Lung microvascular endothelial cell (primary cell): ENCODE data around the gene EXOC7. TPM values are rescaled to one million over a fixed set of nuclear protein-coding genes. Genes with fewer than 3 reads are reported as not detected.
"Not testable (repeated sequence)": the region's sequence is repeated elsewhere in the genome, so short reads cannot be mapped to it uniquely, and the experiment has no call there.

Experiments
- DNase-seq, 2 donors: peaks; one replicate each; pipeline versions ENCODE4 v3.0.0 to v3.0.0-alpha.2; 2010; ENCODE audit warnings: low read depth in 2 of 2
- total RNA-seq: library from RNA; depleted of rRNA; stranded (reverse); fragments of >200 nt; gene quantifications from 2 replicates; pipeline ENCODE4 v1.2.1, GENCODE V29; 2014

EXOC7 gene
- total RNA-seq, 1 donor from 2014 or later = 74.0 TPM

DNA sequence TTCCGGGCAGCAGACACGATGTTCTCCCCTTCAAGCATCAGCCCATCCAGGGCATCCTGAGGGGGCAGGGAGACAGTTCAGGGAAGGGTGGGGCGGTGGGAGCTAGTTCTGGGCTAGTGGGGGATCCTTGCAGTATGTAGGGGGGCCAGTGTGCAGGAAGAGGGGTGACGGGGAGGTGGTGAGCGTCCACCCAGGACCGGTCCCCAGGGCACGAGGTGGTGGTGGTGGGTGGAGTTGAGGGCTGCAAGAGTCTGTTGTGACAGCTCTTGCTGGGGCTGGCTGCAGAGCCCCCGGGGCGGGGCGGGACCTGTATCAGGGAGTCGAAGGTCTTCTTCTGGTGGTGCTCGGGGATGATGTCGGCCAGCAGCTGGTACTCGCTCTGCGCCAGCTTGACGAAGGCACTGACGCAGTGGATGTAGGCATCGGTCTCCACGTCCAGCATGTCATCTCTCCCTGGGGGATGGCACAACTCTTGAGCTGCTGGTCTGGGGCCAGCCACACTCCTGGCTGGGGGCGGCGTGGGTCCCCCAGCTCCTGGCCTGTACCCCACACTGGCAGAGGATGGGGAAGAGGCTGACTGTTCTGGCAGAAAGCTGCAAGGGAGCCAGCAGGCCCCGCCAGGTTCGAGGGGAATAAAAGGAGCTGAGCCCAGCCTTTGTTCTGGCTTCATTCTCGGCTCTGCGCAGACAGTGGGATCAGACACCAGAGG is 14.6 kb downstream of the EXOC7 start:
- no peak for DNase-seq

GRCh38 chr17:76088041-76088867 is 15.3 kb downstream of the EXOC7 start:
- no peak for DNase-seq

- no peak for DNase-seq
These were observed 16.1 kb downstream of the EXOC7 start for GRCh38 chr17:76087531-76087930.

DNA sequence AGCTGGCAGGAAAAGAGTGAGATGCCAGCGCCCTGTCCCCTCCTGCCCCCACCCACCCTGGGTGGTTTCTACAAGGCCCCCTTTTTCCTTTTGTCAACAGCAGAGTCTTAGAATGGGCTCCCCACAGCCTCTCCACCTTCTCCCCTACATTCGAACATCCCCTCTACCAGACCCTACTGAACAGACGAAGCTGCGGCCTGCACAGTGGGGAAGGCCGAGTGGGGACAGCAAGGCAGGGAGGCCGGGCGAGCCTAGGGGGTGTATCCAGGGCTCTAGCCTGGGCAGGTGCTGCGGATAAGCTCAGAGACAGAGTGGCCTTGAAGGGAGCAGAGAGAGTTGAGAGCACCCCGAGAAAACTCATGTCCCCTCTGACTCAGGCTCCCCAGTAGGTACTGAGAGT is 17.2 kb downstream of the EXOC7 start:
- no peak for DNase-seq

DNA sequence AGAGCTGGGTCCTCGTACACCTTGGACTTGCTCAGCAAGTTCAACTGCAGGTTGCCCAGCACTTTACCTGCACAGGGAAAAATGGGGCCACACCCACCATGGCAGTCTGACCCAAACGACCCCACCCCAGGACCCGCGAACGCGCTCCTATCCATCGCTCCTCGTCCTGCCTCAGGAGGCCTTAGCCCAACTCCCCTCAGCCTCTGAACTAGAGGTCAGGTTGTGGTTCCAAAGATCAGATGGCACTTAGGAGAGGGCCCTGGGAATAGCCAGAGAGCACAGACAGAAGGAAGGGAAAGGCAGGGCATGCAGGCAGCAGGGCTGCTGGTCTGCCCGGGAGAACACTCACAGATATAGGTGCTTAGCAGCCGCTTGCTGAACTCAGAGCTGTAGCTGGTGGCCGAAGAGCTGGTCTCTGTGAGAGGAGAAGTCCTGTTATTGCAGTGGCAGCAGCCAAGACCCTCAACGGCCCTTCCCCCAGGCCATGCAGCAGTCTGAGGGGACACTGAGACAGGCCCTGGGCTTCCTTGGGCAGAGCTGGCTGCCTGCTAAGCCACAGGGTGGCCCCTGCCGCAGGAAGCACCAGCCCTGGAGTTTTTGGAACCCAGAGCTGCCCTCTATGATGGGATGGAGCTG is 17.7 kb downstream of the EXOC7 start:
- DNase-seq = no peak

GRCh38 chr17:76085066-76085730 is 18.4 kb downstream of the EXOC7 start:
- no peak for DNase-seq

GRCh38 chr17:76083536-76084182 is 19.9 kb downstream of the EXOC7 start:
- DNase-seq = no peak

GRCh38 chr17:76082326-76083251 is 21.0 kb downstream of the EXOC7 start:
- no peak for DNase-seq

GRCh38 chr17:76081295-76082210 is 22.0 kb downstream of the EXOC7 start:
- no peak for DNase-seq

- no peak for DNase-seq
These were observed 22.8 kb downstream of the EXOC7 start for GRCh38 chr17:76080768-76081287.

DNA sequence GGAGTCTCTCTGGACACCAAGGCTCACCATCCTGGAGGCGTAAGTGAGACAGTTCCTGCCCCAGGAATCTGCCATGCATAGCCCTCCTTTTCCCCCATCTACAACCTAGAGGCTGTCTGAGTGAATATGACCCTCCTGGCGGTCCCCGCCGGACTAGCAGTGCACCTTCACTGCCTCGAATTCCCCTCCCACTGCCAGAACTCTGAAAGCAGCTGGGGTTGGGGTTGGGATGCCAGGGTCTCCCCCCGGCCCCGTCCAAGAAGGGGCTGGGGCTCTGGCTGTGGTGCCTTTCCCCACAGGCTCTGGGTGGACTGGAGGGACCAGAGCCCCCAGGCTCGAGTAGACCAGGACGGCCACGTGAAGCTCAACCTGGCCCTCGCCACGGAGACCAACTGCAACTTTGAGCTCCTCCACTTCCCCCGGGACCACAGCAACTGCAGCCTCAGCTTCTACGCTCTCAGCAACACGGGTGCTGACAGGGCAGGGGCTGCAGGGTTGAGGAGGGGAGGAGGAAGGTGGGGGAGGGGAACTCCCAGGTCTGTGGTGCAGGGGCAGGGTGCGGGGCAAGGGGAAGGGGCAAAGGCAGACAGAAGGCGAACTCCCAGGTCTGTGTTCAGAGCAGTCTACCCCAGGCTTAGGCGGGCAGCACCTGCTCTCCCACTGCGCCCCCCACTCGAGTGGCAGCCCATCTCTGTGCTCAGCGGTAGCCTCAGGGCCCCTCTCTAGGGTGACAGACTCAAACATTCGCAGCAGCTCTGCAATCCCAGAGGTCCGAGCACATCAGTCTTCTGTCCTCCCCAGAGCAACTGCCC is 23.4 kb downstream of the EXOC7 start:
- DNase-seq = no peak

- DNase-seq = no peak
These were observed 24.0 kb downstream of the EXOC7 start for GRCh38 chr17:76079535-76079955.

GRCh38 chr17:76078860-76079534 is 24.6 kb downstream of the EXOC7 start, which contains the start of gene ZACN:
Gene ZACN, plus strand, starts transcription at chr17:76079182. Its CDS starts 83 bp downstream, at chr17:76079265.
- DNase-seq = no peak

DNA sequence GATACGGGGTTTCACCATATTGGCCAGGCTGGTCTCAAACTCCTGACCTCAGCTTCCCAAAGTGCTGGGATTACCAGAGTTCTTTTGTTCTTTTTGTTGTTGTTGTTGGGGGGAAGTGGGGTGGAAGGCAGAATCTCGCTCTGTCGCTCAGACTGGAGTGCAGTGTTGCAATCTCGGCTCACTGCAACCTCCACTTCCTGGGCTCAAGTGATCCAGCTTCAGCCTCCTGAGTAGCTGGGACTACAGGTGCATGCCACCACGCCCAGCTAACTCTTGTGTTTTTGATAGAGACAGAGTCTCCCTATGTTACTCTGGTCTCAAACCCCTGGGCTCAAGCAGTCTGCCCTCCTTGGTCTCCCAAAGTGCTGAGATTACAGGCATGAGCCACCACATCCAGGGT is 25.2 kb downstream of the EXOC7 start:
- DNase-seq = not testable (repeated sequence)

GRCh38 chr17:76077584-76078110 is 25.9 kb downstream of the EXOC7 start:
- DNase-seq = no peak

- no peak for DNase-seq
These were observed 26.6 kb downstream of the EXOC7 start for GRCh38 chr17:76076765-76077583.
